Measurements from ENCODE around the gene FUT8.
"Not testable (repeated sequence)": the region's sequence is repeated elsewhere in the genome, so short reads cannot be mapped to it uniquely, and the experiment has no call there.

FUT8 gene

GRCh38 chr14:65622703-65623102 lies 210.2 kb downstream of the FUT8 start:
- DNase-seq (ENCODE audit: low read depth in 2 of 2): no peak

- no peak for DNase-seq (ENCODE audit: low read depth in 2 of 2)
Measured at GRCh38 chr14:65623759-65624158, 211.2 kb downstream of the FUT8 start.

- DNase-seq (ENCODE audit: low read depth in 2 of 2): no peak
Measured at GRCh38 chr14:65627315-65627714, 214.8 kb downstream of the FUT8 start.

GRCh38 chr14:65628664-65629063 lies 216.1 kb downstream of the FUT8 start:
- DNase-seq (ENCODE audit: low read depth in 2 of 2): no peak

GRCh38 chr14:65631040-65631439 lies 218.5 kb downstream of the FUT8 start:
- no peak for DNase-seq (ENCODE audit: low read depth in 2 of 2)

- no peak for DNase-seq (ENCODE audit: low read depth in 2 of 2)
Measured at GRCh38 chr14:65632487-65632886, 220.0 kb downstream of the FUT8 start.

GRCh38 chr14:65633666-65634065 lies 221.1 kb downstream of the FUT8 start:
- not testable (repeated sequence) for DNase-seq (ENCODE audit: low read depth in 2 of 2)

GRCh38 chr14:65637780-65638179 lies 225.2 kb downstream of the FUT8 start:
- DNase-seq (ENCODE audit: low read depth in 2 of 2): peak; percentile 19 to 20

GRCh38 chr14:65639216-65639615 lies 226.7 kb downstream of the FUT8 start:
- no peak for DNase-seq (ENCODE audit: low read depth in 2 of 2)

- no peak for DNase-seq (ENCODE audit: low read depth in 2 of 2)
Measured at GRCh38 chr14:65650826-65651225, 238.3 kb downstream of the FUT8 start.

- no peak for DNase-seq (ENCODE audit: low read depth in 2 of 2)
Measured at GRCh38 chr14:65656554-65656953, 244.0 kb downstream of the FUT8 start.

- DNase-seq (ENCODE audit: low read depth in 2 of 2): no peak
Measured at GRCh38 chr14:65658202-65658601, 245.7 kb downstream of the FUT8 start.

- no peak for DNase-seq (ENCODE audit: low read depth in 2 of 2)
Measured at GRCh38 chr14:65661865-65662264, 249.3 kb downstream of the FUT8 start.

- DNase-seq (ENCODE audit: low read depth in 2 of 2): no peak
Measured at GRCh38 chr14:65664436-65664835, 251.9 kb downstream of the FUT8 start.

- DNase-seq (ENCODE audit: low read depth in 2 of 2): no peak
Measured at GRCh38 chr14:65676361-65677014, 264.0 kb downstream of the FUT8 start.

GRCh38 chr14:65685572-65685971 lies 273.0 kb downstream of the FUT8 start:
- no peak for DNase-seq (ENCODE audit: low read depth in 2 of 2)

- DNase-seq (ENCODE audit: low read depth in 2 of 2): no peak
Measured at GRCh38 chr14:65686761-65687160, 274.2 kb downstream of the FUT8 start.

- DNase-seq (ENCODE audit: low read depth in 2 of 2): no peak
Measured at GRCh38 chr14:65689070-65689469, 276.5 kb downstream of the FUT8 start.

GRCh38 chr14:65692566-65692965 lies 280.0 kb downstream of the FUT8 start:
- not testable (repeated sequence) for DNase-seq (ENCODE audit: low read depth in 2 of 2)

GRCh38 chr14:65696801-65697200 lies 284.3 kb downstream of the FUT8 start:
- no peak for DNase-seq (ENCODE audit: low read depth in 2 of 2)

- no peak for DNase-seq (ENCODE audit: low read depth in 2 of 2)
Measured at GRCh38 chr14:65703521-65703920, 291.0 kb downstream of the FUT8 start.

GRCh38 chr14:65703996-65704395 lies 291.5 kb downstream of the FUT8 start:
- DNase-seq (ENCODE audit: low read depth in 2 of 2): no peak

GRCh38 chr14:65704437-65704836 lies 291.9 kb downstream of the FUT8 start:
- no peak for DNase-seq (ENCODE audit: low read depth in 2 of 2)

- DNase-seq (ENCODE audit: low read depth in 2 of 2): no peak
Measured at GRCh38 chr14:65704850-65705249, 292.3 kb downstream of the FUT8 start.
